RWPE2 (cell line): ENCODE data around the gene MYEOV.

Experiments used
- ATAC-seq: fragments of 200-7000 bp; cut with Tn5 transposase; 3 replicates; pipeline ENCODE4 v1.9.1; 2021; ENCODE audit warnings: low read depth
- DNase-seq: peaks from one replicate; pipeline ENCODE4 v3.0.0-alpha.2; 2020; ENCODE audit warnings: low spot score
- H3K27ac ChIP-seq: fragments of 450-650 bp; 2 replicates; pipeline ENCODE4 v1.5.1; 2017; ENCODE audit warnings: mild to moderate bottlenecking; ENCODE audit not compliant: poor library complexity, severe bottlenecking
- H3K27me3 ChIP-seq: fragments of 250-450 bp; sonication (Bioruptor Pico); 2 replicates; pipeline ENCODE4 v1.5.1; 2021; ENCODE audit warnings: mild to moderate bottlenecking, moderate library complexity; ENCODE audit not compliant: insufficient read depth, poor library complexity, severe bottlenecking
- H3K36me3 ChIP-seq: fragments of 250-450 bp; sonication (Bioruptor Pico); 2 replicates; pipeline ENCODE4 v1.5.1; 2020; ENCODE audit warnings: low read depth, mild to moderate bottlenecking, moderate library complexity
- H3K4me1 ChIP-seq: fragments of 250-450 bp; sonication (Bioruptor Pico); 2 replicates; pipeline ENCODE4 v1.5.1; 2021; ENCODE audit warnings: mild to moderate bottlenecking, moderate library complexity; ENCODE audit not compliant: insufficient read depth, poor library complexity, severe bottlenecking
- H3K4me3 ChIP-seq: fragments of 250-450 bp; sonication (Bioruptor Pico); 2 replicates; pipeline ENCODE4 v1.5.1; 2021; ENCODE audit warnings: mild to moderate bottlenecking, moderate library complexity; ENCODE audit not compliant: severe bottlenecking
- H3K9me3 ChIP-seq: fragments of 250-450 bp; sonication (Bioruptor Pico); 2 replicates; pipeline ENCODE4 v1.5.1; 2021; ENCODE audit warnings: mild to moderate bottlenecking, moderate library complexity; ENCODE audit not compliant: severe bottlenecking
- CTCF ChIP-seq: fragments of 450-650 bp; IDR thresholded peaks from one replicate; pipeline ENCODE4 v1.5.1; 2017; ENCODE audit warnings: mild to moderate bottlenecking, moderate library complexity; ENCODE audit not compliant: poor library complexity, severe bottlenecking

MYEOV gene

GRCh38 chr11:69274531-69275016 is 19.4 kb upstream of the MYEOV start:
- no peaks in the 10 kb centered on the region for H3K27me3 ChIP-seq
- no peak overlapping the region for H3K4me3 ChIP-seq
- no peak for TF ChIP-seq CTCF
- no peaks in the 10 kb centered on the region for H3K36me3 ChIP-seq
- H3K27ac ChIP-seq, result peak overlapping the region; percentile 40
- peaks cover 9% of the 10 kb centered on the region for H3K4me1 ChIP-seq
- no peaks in the 10 kb centered on the region for H3K9me3 ChIP-seq
- ATAC-seq (peak; percentile 95), DNase-seq (peak; percentile 87)

- Histone ChIP-seq H3K27ac (peak overlapping the region; percentile 40), H3K4me3 (no peak overlapping the region), H3K9me3 (no peaks in the 10 kb centered on the region), H3K36me3 (no peaks in the 10 kb centered on the region), H3K27me3 (no peaks in the 10 kb centered on the region), H3K4me1 (peaks cover 12% of the 10 kb centered on the region)
- DNase-seq (no peak), ATAC-seq (no peak)
- TF ChIP-seq CTCF, result no peak
These were observed 18.8 kb upstream of the MYEOV start for GRCh38 chr11:69275178-69275577.

- Histone ChIP-seq H3K4me1 (peaks cover 21% of the 10 kb centered on the region), H3K27ac (no peak overlapping the region), H3K9me3 (no peaks in the 10 kb centered on the region), H3K36me3 (no peaks in the 10 kb centered on the region), H3K27me3 (no peaks in the 10 kb centered on the region), H3K4me3 (no peak overlapping the region)
- DNase-seq (no peak), ATAC-seq (no peak)
- TF ChIP-seq CTCF, result no peak
These were observed 17.8 kb upstream of the MYEOV start for GRCh38 chr11:69276165-69276564.

GRCh38 chr11:69277074-69277809 is 16.7 kb upstream of the MYEOV start:
- H3K27me3 ChIP-seq, result no peaks in the 10 kb centered on the region
- peaks cover 23% of the 10 kb centered on the region for H3K4me1 ChIP-seq
- no peaks in the 10 kb centered on the region for H3K9me3 ChIP-seq
- no peak overlapping the region for H3K4me3 ChIP-seq
- H3K27ac ChIP-seq, result no peak overlapping the region
- no peak for TF ChIP-seq CTCF
- no peak for DNase-seq
- no peaks in the 10 kb centered on the region for H3K36me3 ChIP-seq
- no peak for ATAC-seq
